Testis (tissue), 3 donors: ENCODE data around the gene ANTKMT. TPM values are rescaled to one million over a fixed set of nuclear protein-coding genes. Genes with fewer than 3 reads are reported as not detected.

Experiments
- DNase-seq: peaks from one replicate; pipeline ENCODE4 v3.0.0-alpha.2; 2019
- H3K27ac ChIP-seq, 2 donors: fragments of 200-600 bp; sonication (generic); one replicate each; pipeline ENCODE4 v1.5.1; 2019
- H3K27me3 ChIP-seq: fragments of 200-600 bp; sonication (generic); one replicate; pipeline ENCODE4 v1.5.1; 2019
- H3K36me3 ChIP-seq: fragments of 200-600 bp; sonication (generic); one replicate; pipeline ENCODE4 v1.5.1; 2017; ENCODE audit warnings: low read depth; ENCODE audit errors: missing control alignments
- H3K4me1 ChIP-seq: fragments of 200-600 bp; sonication (generic); one replicate; pipeline ENCODE4 v1.5.1; 2019
- H3K4me3 ChIP-seq, 2 donors: fragments of 200-600 bp; sonication (generic); one replicate each; pipeline ENCODE4 v1.5.1; 2017 to 2019
- H3K9me3 ChIP-seq: fragments of 200-600 bp; sonication (generic); one replicate; pipeline ENCODE4 v1.5.1; 2017
- POLR2A ChIP-seq: fragments of 450-650 bp; IDR thresholded peaks from one replicate; pipeline ENCODE4 v1.6.1; 2017; ENCODE audit warnings: antibody characterized with exemption, mild to moderate bottlenecking, moderate library complexity
- WGBS, 2 donors: methylation state at CpG; one replicate each; pipeline ENCODE4 v1.1.5; 2018; 5-methylcytosine and 5-hydroxymethylcytosine counted together
- intact Hi-C: fragments of 100-400 bp; cut with DNase I; formaldehyde crosslinking; loops from one replicate; pipeline ENCODE4 v1.15.1; 2023; ENCODE audit warnings: low total_unique reads
- polyA plus RNA-seq: library from polyadenylated mRNA; stranded (reverse); fragments of 350-450 nt; fragmentation: Illumina TruSeq; extraction: RNeasy Lipid Tissue Mini Kit (QIAGEN cat#74804); gene quantifications from one replicate; pipeline ENCODE4 v1.2.3, GENCODE V29; 2014; ENCODE audit warnings: low read depth, low replicate concordance; ENCODE audit not compliant: insufficient read depth
- total RNA-seq, 2 donors: library from RNA; depleted of rRNA; stranded (reverse); fragments of >200 nt; gene quantifications; one replicate each; pipeline ENCODE4 v1.2.3, GENCODE V29; 2016
- TF ChIP-seq, protein P1 (sequence below), 3 experiments: fragments of 450-650 bp in 2 of 3; fragments of 200-600 bp in 1 of 3; sonication (generic) in 1 of 3; IDR thresholded peaks; one replicate each; pipeline ENCODE4 v1.5.1; 2016 to 2019; ENCODE audit warnings: antibody characterized with exemption in 3 of 3, mild to moderate bottlenecking in 2 of 3, moderate library complexity in 1 of 3

The ANTKMT gene
- total and polyA plus RNA-seq, 3 donors from 2014 or later: 68.5 to 108 (median 81.1) TPM

DNA sequence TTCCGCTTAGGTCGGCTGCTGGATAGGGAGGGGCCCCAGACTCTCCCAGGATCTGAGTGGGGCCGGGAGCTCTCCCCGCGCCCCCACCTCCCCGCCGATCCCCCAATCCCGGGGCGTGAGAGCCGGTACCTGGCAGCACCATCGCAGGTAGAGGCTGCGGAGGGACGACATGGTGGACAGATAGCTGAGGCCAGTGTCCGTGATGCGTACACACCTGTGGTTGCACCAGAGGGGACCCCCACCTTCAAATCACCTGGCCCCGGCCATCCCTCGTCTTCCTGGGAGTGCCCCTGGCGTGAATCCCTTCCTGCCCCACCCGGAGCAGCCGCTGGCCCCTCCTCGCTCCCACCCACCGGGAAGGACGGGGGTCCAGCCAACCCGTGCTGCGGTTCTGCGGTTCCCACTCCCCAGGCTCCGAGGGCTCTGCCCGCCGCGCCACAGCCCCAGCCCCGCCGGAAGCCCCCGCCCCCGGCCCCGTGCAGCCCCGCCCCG is 26.0 kb upstream of the ANTKMT start:
- DNase-seq: no peak
- no peaks in the 10 kb centered on the region for H3K36me3 ChIP-seq
- WGBS, 2 donors: 2% methylated on average over 37 of the region's 37 CpGs; no CpG with 5 or more reads in 1 of the 2 donors
- TF ChIP-seq, protein P1, sequence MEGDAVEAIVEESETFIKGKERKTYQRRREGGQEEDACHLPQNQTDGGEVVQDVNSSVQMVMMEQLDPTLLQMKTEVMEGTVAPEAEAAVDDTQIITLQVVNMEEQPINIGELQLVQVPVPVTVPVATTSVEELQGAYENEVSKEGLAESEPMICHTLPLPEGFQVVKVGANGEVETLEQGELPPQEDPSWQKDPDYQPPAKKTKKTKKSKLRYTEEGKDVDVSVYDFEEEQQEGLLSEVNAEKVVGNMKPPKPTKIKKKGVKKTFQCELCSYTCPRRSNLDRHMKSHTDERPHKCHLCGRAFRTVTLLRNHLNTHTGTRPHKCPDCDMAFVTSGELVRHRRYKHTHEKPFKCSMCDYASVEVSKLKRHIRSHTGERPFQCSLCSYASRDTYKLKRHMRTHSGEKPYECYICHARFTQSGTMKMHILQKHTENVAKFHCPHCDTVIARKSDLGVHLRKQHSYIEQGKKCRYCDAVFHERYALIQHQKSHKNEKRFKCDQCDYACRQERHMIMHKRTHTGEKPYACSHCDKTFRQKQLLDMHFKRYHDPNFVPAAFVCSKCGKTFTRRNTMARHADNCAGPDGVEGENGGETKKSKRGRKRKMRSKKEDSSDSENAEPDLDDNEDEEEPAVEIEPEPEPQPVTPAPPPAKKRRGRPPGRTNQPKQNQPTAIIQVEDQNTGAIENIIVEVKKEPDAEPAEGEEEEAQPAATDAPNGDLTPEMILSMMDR (IDR thresholded peaks at IDR 0.05): no peak
- no peak for TF ChIP-seq POLR2A
- H3K9me3 ChIP-seq: no peaks in the 10 kb centered on the region
- peak overlapping the region in 1 of 2 donors; percentile 49 for H3K4me3 ChIP-seq
- no peaks in the 10 kb centered on the region for H3K27me3 ChIP-seq
- peaks cover 9% of the 10 kb centered on the region for H3K4me1 ChIP-seq
- H3K27ac ChIP-seq: no peak overlapping the region
- intact Hi-C loops: no loop called here

DNA sequence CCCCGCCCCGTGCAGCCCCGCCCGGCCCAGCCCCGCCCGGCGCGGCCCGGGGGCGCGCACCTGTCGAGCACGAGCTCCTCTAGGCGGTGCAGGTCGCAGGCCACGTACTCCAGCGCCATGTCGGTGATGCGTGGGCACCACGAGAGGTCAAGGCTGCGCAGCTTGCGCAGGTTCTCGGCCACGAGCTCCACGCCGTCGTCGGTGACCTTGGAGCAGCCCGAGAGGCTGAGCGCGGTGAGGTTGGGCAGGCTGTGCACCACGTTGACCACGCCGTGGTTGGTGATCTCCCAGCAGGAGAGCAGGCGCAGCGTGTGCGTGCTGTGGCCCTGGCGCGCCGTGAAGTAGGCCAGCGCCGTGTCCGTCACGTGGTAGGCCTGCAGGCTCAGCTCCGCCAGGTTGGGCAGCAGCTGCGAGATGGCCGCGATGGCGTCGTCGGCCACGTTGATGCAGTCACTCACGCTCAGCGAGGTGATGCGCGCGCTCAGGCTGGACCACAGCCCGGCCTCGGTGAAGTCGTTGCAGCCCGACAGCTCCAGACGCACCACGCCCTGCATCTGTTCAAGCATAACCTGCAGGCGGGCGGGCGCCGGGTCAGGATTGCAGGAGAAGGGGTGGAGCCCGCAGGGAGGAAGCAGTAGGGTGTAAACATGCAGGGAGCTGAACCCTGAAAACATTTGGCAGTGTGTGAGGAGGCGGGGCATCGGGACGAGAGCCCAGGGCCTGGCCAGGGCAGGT is 25.4 kb upstream of the ANTKMT start:
- TF ChIP-seq POLR2A: no peak
- TF ChIP-seq, protein P1 (IDR thresholded peaks at IDR 0.05): no peak
- H3K27ac ChIP-seq: no peak overlapping the region
- 4 to 6% methylated on average over 15 to 69 of the region's 71 CpGs for WGBS, 2 donors
- peaks cover 7% of the 10 kb centered on the region for H3K4me1 ChIP-seq
- H3K4me3 ChIP-seq: peak overlapping the region in 1 of 2 donors; percentile 31
- no peaks in the 10 kb centered on the region for H3K36me3 ChIP-seq
- H3K27me3 ChIP-seq: no peaks in the 10 kb centered on the region
- no peaks in the 10 kb centered on the region for H3K9me3 ChIP-seq
- DNase-seq: no peak
- intact Hi-C loops: no loop called here

DNA sequence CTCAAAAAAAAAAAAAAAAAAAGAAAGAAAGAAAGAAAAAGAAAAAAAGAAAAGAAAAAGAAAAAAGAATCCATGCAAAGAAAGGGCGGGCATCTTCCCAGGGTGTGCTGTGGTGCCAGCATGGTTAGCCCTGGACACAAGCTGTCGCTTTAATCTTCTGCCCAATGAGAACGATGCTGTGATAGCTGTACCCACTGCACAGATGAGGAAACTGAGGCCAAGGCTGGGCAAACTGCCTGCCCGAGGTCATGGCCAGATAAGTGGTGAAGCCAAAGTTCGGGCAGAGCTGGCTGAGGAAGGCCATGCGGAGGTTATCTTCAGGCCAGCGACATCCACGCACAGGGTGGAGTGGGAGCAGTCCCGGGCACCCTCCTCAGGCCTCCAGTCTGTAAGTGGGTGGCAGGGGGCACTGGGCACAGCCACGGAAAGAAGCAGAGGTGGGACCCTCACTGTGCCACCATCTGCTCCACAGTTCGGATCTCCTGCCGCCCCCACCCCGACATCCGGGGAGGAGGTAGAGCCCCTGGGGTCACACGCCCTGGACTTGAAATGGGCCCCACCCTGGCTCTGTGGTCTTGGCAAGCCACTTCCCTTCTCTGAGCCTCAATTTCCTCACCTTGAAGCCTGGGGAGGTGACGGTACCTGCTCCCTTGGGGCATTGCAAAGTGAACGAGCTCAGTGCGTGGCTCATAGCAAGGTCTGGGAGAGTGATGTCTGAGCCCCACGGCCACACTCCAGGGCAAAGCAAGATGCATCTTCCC is 21.9 kb upstream of the ANTKMT start:
- DNase-seq: no peak
- WGBS, 2 donors: 79 to 82% methylated on average over 7 to 19 of the region's 19 CpGs
- Histone ChIP-seq H3K4me3 (no peak overlapping the region), H3K4me1 (peaks cover 4% of the 10 kb centered on the region), H3K36me3 (no peaks in the 10 kb centered on the region), H3K9me3 (no peaks in the 10 kb centered on the region), H3K27ac (no peak overlapping the region), H3K27me3 (no peaks in the 10 kb centered on the region)
- intact Hi-C loops: no loop called here
- no peak for TF ChIP-seq POLR2A
- TF ChIP-seq, protein P1 (IDR thresholded peaks at IDR 0.05): no peak

DNA sequence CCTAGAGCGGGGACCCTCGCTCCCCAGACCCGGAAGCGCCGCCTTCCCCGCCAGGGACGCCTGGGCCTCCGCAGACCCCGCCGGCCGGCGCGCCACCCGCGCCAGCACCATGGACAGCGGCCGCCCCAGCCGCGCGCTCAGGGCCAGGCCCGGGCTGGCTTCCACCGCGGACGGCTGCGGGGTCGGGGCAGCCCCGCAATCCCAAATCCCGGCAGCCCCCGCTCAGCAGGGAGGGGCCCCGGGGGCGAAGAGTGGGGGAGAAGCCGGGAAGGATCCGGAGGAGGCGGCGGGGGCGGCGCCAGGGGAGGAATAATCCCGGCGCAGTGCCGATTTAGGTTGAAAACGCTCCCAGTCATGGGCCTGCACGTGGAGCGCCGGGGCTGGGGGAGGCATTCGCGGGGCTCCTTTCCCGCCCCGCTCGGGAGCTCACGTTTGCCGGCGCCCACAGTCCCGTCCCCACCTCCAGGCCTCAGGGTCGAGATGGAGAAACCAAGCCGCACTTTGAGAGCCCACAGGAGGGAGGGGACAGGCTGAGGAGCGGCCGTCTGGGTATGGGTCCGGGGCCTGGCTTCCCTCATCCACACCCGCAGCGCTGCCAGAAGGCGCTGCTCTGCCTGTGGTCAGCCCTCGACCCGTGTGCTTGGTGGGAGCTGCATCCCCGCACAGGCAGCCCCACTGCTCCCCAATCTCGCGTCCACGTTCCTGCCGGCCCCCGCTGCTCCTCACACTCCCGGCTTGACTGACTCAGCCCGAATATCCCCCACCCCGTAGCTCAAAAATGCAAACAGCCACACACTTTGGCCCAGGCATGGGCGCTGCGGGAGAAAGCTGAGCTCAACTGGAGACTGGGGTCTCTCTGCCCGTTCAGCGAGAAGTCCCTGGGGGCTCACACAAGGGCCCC is 20.0 kb upstream of the ANTKMT start:
- no peak overlapping the region for H3K27ac ChIP-seq
- no peak overlapping the region for H3K4me3 ChIP-seq
- no peaks in the 10 kb centered on the region for H3K27me3 ChIP-seq
- TF ChIP-seq POLR2A: no peak
- TF ChIP-seq, protein P1 (IDR thresholded peaks at IDR 0.05): no peak
- 3 to 5% methylated on average over 38 to 52 of the region's 76 CpGs for WGBS, 2 donors
- H3K9me3 ChIP-seq: no peaks in the 10 kb centered on the region
- intact Hi-C loops: no loop called here
- DNase-seq: no peak
- no peaks in the 10 kb centered on the region for H3K4me1 ChIP-seq
- no peaks in the 10 kb centered on the region for H3K36me3 ChIP-seq
